K562 (cell line): Measurements from ENCODE around the gene ACOT13.
"Not testable (repeated sequence)": the region's sequence is repeated elsewhere in the genome, so short reads cannot be mapped to it uniquely, and the experiment has no call there.

Experiments
- CREB1 ChIP-seq, 2 experiments: sonication (generic) in 1 of 2; formaldehyde crosslinking in 1 of 2; IDR thresholded peaks; 2 replicates each; pipeline versions ENCODE4 v1.6.1 to v1.8.0; 2012 to 2022; ENCODE audit warnings: inconsistent platforms in 1 of 2, mild to moderate bottlenecking in 1 of 2, missing genetic modification reagents in 1 of 2, moderate library complexity in 1 of 2
- DNMT1 ChIP-seq: fragments of 450-650 bp; IDR thresholded peaks from 2 replicates; pipeline ENCODE4 v1.6.1; 2016; ENCODE audit warnings: antibody characterized with exemption, mild to moderate bottlenecking
- E2F4 ChIP-seq: sonication (generic); formaldehyde crosslinking; IDR thresholded peaks from 2 replicates; pipeline ENCODE4 v1.8.0; 2022; ENCODE audit warnings: mild to moderate bottlenecking, low read depth, missing genetic modification reagents
- ELK1 ChIP-seq: sonication (generic); formaldehyde crosslinking; IDR thresholded peaks from 2 replicates; pipeline ENCODE4 v1.8.1; 2022; ENCODE audit warnings: missing genetic modification reagents
- TF ChIP-seq, protein P1 (sequence below): sonication (generic); formaldehyde crosslinking; IDR thresholded peaks from 2 replicates; pipeline ENCODE4 v1.8.1; 2023; ENCODE audit warnings: mild to moderate bottlenecking, missing genetic modification reagents

DNA sequence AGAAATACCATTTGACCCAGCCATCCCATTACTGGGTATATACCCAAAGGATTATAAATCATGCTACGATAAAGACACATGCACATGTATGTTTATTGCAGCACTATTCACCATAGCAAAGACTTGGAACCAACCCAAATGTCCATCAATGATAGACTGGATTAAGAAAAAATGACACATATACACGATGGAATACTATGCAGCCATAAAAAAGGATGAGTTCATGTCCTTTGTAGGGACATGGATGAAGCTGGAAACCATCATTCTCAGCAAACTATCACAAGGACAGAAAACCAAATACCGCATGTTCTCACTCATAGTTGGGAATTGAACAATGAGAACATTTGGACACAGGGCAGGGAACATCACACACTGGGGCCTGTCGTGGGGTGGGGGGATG, 4.2 kb downstream of the ACOT13 start:
- TF ChIP-seq, protein P1, sequence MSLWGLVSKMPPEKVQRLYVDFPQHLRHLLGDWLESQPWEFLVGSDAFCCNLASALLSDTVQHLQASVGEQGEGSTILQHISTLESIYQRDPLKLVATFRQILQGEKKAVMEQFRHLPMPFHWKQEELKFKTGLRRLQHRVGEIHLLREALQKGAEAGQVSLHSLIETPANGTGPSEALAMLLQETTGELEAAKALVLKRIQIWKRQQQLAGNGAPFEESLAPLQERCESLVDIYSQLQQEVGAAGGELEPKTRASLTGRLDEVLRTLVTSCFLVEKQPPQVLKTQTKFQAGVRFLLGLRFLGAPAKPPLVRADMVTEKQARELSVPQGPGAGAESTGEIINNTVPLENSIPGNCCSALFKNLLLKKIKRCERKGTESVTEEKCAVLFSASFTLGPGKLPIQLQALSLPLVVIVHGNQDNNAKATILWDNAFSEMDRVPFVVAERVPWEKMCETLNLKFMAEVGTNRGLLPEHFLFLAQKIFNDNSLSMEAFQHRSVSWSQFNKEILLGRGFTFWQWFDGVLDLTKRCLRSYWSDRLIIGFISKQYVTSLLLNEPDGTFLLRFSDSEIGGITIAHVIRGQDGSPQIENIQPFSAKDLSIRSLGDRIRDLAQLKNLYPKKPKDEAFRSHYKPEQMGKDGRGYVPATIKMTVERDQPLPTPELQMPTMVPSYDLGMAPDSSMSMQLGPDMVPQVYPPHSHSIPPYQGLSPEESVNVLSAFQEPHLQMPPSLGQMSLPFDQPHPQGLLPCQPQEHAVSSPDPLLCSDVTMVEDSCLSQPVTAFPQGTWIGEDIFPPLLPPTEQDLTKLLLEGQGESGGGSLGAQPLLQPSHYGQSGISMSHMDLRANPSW (CRISPR knock-in tag) = not testable (repeated sequence)
- not testable (repeated sequence) for TF ChIP-seq CREB1 (IDR thresholded peaks at IDR 0.05); CREB1 (CRISPR knock-in tag; IDR thresholded peaks at IDR 0.05); ELK1 (CRISPR knock-in tag); E2F4 (CRISPR knock-in tag); DNMT1
